Smooth muscle cell (in vitro differentiated cells): ENCODE results near the gene WDR46. TPM values are rescaled to one million over a fixed set of nuclear protein-coding genes. Genes with fewer than 3 reads are reported as not detected.
A peak's percentile ranks its signal among the peaks of the same experiment; 100 is the strongest.

Experiments
- DNase-seq: peaks from one replicate; lab custom pipeline; 2025; ENCODE audit not compliant: unreplicated experiment; lab: John Stamatoyannopoulos, UW
- H2AFZ ChIP-seq: fragments of 200-600 bp; sonication (generic); 2 replicates; pipeline ENCODE4 v1.6.0; 2016; ENCODE audit warnings: antibody characterized with exemption, low read depth, mild to moderate bottlenecking
- H3F3A ChIP-seq: fragments of 200-600 bp; sonication (generic); 2 replicates; pipeline ENCODE4 v1.6.0; 2017; ENCODE audit warnings: antibody characterized with exemption, low read depth
- H3K27ac ChIP-seq: fragments of 200-600 bp; sonication (generic); 2 replicates; pipeline ENCODE4 v1.5.1; 2016; ENCODE audit warnings: low read depth, mild to moderate bottlenecking
- H3K27me3 ChIP-seq: fragments of 200-600 bp; sonication (generic); 2 replicates; pipeline ENCODE4 v1.6.1; 2016; ENCODE audit warnings: low read depth, mild to moderate bottlenecking
- H3K36me3 ChIP-seq: fragments of 200-600 bp; sonication (generic); 2 replicates; pipeline ENCODE4 v1.5.1; 2016; ENCODE audit warnings: low read depth
- H3K4me1 ChIP-seq: fragments of 200-600 bp; sonication (generic); 2 replicates; pipeline ENCODE4 v1.5.1; 2016; ENCODE audit warnings: low read depth
- H3K4me2 ChIP-seq: fragments of 200-600 bp; sonication (generic); 2 replicates; pipeline ENCODE4 v1.6.0; 2016; ENCODE audit warnings: mild to moderate bottlenecking
- H3K4me3 ChIP-seq: fragments of 200-600 bp; sonication (generic); 2 replicates; pipeline ENCODE4 v1.5.1; 2016; ENCODE audit warnings: mild to moderate bottlenecking
- H3K79me2 ChIP-seq: fragments of 200-600 bp; sonication (generic); 2 replicates; pipeline ENCODE4 v1.6.0; 2016; ENCODE audit warnings: low read depth, mild to moderate bottlenecking
- H3K9ac ChIP-seq: fragments of 200-600 bp; sonication (generic); 2 replicates; pipeline ENCODE4 v1.6.0; 2016; ENCODE audit warnings: low read depth
- H3K9me3 ChIP-seq: fragments of 200-600 bp; sonication (generic); replicated peaks from 2 replicates; pipeline ENCODE4 v1.5.1; 2016; ENCODE audit warnings: low read depth
- H4K20me1 ChIP-seq: fragments of 200-600 bp; sonication (generic); 2 replicates; pipeline ENCODE4 v1.6.0; 2016; ENCODE audit warnings: low read depth
- WGBS: methylation state at CpG from one replicate; pipeline ENCODE4 v1.1.7; 2016; ENCODE audit warnings: low lambda C conversion rate; 5-methylcytosine and 5-hydroxymethylcytosine counted together
- polyA plus RNA-seq: library from polyadenylated mRNA; unstranded; fragments of >200 nt; fragmentation: Nextera tagmentation; extraction: Ambion mirVana; gene quantifications from 2 replicates; pipeline ENCODE4 v1.2.1, GENCODE V29; 2016
- total RNA-seq: library from RNA; depleted of rRNA; stranded (reverse); fragments of >200 nt; gene quantifications from 2 replicates; pipeline ENCODE4 v1.2.3, GENCODE V29; 2014
- TF ChIP-seq, protein P1 (sequence below): fragments of 200-600 bp; sonication (generic); IDR thresholded peaks from 2 replicates; pipeline ENCODE4 v1.5.1; 2017; ENCODE audit warnings: borderline replicate concordance, mild to moderate bottlenecking, antibody characterized with exemption; ENCODE audit not compliant: insufficient read depth, poor library complexity, severe bottlenecking

WDR46 gene
- total and polyA plus RNA-seq, 2 experiments from 2014 or later: 67.9 to 69.9 TPM

GRCh38 chr6:33319939-33320314, 30.9 kb upstream of the WDR46 start:
- no peak for DNase-seq
- Histone ChIP-seq H3K9me3 (no peaks in the 10 kb centered on the region), H4K20me1 (peaks cover 4% of the 10 kb centered on the region), H3K4me2 (peak overlapping the region; percentile 96), H2AFZ (no peak overlapping the region), H3K27me3 (no peaks in the 10 kb centered on the region), H3K9ac (peak overlapping the region; percentile 86), H3F3A (peaks cover 45% of the 10 kb centered on the region), H3K36me3 (no peaks in the 10 kb centered on the region), H3K27ac (peak overlapping the region; percentile 97), H3K4me1 (peaks cover 36% of the 10 kb centered on the region), H3K4me3 (no peak overlapping the region), H3K79me2 (peaks cover 26% of the 10 kb centered on the region)
- TF ChIP-seq, protein P1, sequence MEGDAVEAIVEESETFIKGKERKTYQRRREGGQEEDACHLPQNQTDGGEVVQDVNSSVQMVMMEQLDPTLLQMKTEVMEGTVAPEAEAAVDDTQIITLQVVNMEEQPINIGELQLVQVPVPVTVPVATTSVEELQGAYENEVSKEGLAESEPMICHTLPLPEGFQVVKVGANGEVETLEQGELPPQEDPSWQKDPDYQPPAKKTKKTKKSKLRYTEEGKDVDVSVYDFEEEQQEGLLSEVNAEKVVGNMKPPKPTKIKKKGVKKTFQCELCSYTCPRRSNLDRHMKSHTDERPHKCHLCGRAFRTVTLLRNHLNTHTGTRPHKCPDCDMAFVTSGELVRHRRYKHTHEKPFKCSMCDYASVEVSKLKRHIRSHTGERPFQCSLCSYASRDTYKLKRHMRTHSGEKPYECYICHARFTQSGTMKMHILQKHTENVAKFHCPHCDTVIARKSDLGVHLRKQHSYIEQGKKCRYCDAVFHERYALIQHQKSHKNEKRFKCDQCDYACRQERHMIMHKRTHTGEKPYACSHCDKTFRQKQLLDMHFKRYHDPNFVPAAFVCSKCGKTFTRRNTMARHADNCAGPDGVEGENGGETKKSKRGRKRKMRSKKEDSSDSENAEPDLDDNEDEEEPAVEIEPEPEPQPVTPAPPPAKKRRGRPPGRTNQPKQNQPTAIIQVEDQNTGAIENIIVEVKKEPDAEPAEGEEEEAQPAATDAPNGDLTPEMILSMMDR: no peak
- 93% methylated on average over 3 of the region's 3 CpGs for WGBS

DNA sequence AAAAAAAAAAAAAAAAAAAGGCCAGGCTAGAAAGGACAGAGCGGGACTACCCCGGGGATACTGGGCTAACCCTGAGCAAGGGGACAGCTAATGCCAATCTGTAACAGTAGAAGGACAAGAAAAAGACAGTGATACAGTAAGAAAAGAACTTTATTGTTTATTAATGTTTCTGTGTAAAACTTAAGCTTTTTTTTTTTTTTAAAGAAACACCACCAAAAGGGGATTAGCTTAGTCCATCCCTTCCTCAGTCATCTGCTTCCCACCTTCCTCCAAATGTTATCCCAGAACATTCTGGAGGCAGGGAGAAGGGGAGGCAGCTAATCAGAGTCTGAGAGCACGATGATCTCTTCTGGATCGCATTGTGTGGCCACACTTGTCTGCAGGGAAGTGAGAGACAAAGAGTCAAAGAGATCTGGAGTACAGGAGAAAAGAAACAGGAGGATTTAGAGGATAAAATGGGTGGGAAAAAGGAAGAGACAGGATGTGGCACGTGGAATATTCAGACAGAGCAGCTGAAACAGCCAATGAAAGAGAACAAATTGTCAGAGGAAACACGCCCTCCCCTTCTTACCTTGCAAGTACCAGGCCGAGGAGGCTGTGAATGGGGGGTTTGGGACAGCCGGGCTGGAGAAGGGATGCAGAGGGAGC, 29.5 kb upstream of the WDR46 start:
- H3K9ac ChIP-seq: peak overlapping the region; percentile 51
- H3K4me2 ChIP-seq: peak overlapping the region; percentile 96
- DNase-seq: no peak
- peaks cover 26% of the 10 kb centered on the region for H3K79me2 ChIP-seq
- TF ChIP-seq, protein P1: no peak
- peaks cover 4% of the 10 kb centered on the region for H4K20me1 ChIP-seq
- H3K9me3 ChIP-seq: no peaks in the 10 kb centered on the region
- H3F3A ChIP-seq: peaks cover 41% of the 10 kb centered on the region
- no peaks in the 10 kb centered on the region for H3K27me3 ChIP-seq
- H2AFZ ChIP-seq: no peak overlapping the region
- WGBS: 66% methylated on average over 8 of the region's 8 CpGs
- no peaks in the 10 kb centered on the region for H3K36me3 ChIP-seq
- H3K4me3 ChIP-seq: peak overlapping the region; percentile 93
- peak overlapping the region; percentile 97 for H3K27ac ChIP-seq
- H3K4me1 ChIP-seq: peaks cover 37% of the 10 kb centered on the region

- 1% methylated on average over 35 of the region's 44 CpGs for WGBS
- peaks cover 7% of the 10 kb centered on the region for H4K20me1 ChIP-seq
- H3K36me3 ChIP-seq: no peaks in the 10 kb centered on the region
- peak within 1 kb of the TSS; percentile 97 for H3K27ac ChIP-seq
- TF ChIP-seq, protein P1: no peak
- H3K79me2 ChIP-seq: peaks cover 29% of the 10 kb centered on the region
- H3F3A ChIP-seq: peaks cover 37% of the 10 kb centered on the region
- peak within 1 kb of the TSS; percentile 89 for H2AFZ ChIP-seq
- H3K4me3 ChIP-seq: peak within 1 kb of the TSS; percentile 93
- H3K9me3 ChIP-seq: no peaks in the 10 kb centered on the region
- H3K27me3 ChIP-seq: no peaks in the 10 kb centered on the region
- peaks cover 36% of the 10 kb centered on the region for H3K4me1 ChIP-seq
- peak; percentile 95 for DNase-seq
- H3K4me2 ChIP-seq: peak within 1 kb of the TSS; percentile 96
- peak within 1 kb of the TSS; percentile 88 for H3K9ac ChIP-seq
Measured at GRCh38 chr6:33317669-33318425, 28.8 kb upstream of the WDR46 start, which contains the start of gene ZBTB22. ZBTB22 (minus strand) TSS chr6:33317744; CDS start chr6:33316916, 828 bp downstream.
